CD4-positive, alpha-beta memory T cell (primary cell): ENCODE data around the gene ATP13A1. TPM values are rescaled to one million over a fixed set of nuclear protein-coding genes. Genes with fewer than 3 reads are reported as not detected.

Experiments used
- CTCF ChIA-PET: fragments of 350-600 bp; sonication (Branson Sonifier 250); formaldehyde crosslinking; loops from one replicate; lab custom pipeline; 2021; ENCODE audit warnings: inconsistent platforms; ENCODE audit not compliant: partially characterized antibody; lab: Charles Lee
- POLR2A ChIA-PET: fragments of 350-600 bp; sonication (Branson Sonifier 250); formaldehyde crosslinking; loops from one replicate; lab custom pipeline; 2021; ENCODE audit not compliant: partially characterized antibody; lab: Charles Lee
- DNase-seq, 5 donors: peaks; one replicate each; pipeline versions ENCODE4 v3.0.0 to v3.0.0-alpha.2; 2020 to 2022; ENCODE audit warnings: mixed read lengths in 1 of 5
- H3K27ac ChIP-seq: one replicate; pipeline ENCODE4 v1.7.0; 2013; ENCODE audit warnings: low read depth, low read length
- H3K27me3 ChIP-seq: 2 replicates; pipeline ENCODE4 v1.7.0; 2013; ENCODE audit warnings: mild to moderate bottlenecking, low read length, moderate library complexity; ENCODE audit not compliant: insufficient read depth
- H3K36me3 ChIP-seq: 2 replicates; pipeline ENCODE4 v1.7.0; 2013; ENCODE audit warnings: mild to moderate bottlenecking, low read length, moderate library complexity; ENCODE audit not compliant: insufficient read depth
- H3K4me1 ChIP-seq: 2 replicates; pipeline ENCODE4 v1.7.0; 2013; ENCODE audit warnings: mild to moderate bottlenecking, low read length, moderate library complexity; ENCODE audit not compliant: insufficient read depth
- H3K4me3 ChIP-seq, 2 donors: one replicate each; pipeline ENCODE4 v1.7.0; 2013; ENCODE audit warnings: low read length in 2 of 2, mild to moderate bottlenecking in 1 of 2
- H3K9me3 ChIP-seq, 2 donors: one replicate each; pipeline ENCODE4 v1.7.0; 2013; ENCODE audit warnings: low read length in 2 of 2, control low read depth in 1 of 2; ENCODE audit not compliant: control insufficient read depth in 1 of 2
- H3K27ac Mint-ChIP-seq, 7 donors: one replicate each; pipeline ENCODE4 v1.8.0; 2020 to 2021; ENCODE audit warnings: mixed read lengths in 7 of 7, mild to moderate bottlenecking in 6 of 7, inconsistent platforms in 3 of 7, moderate library complexity in 3 of 7
- H3K27me3 Mint-ChIP-seq, 2 donors: one replicate each; pipeline ENCODE4 v1.8.0; 2020 to 2021; ENCODE audit warnings: mixed read lengths in 2 of 2
- H3K36me3 Mint-ChIP-seq, 2 donors: one replicate each; pipeline ENCODE4 v1.8.0; 2020 to 2021; ENCODE audit warnings: mixed read lengths in 2 of 2, inconsistent platforms in 1 of 2, mild to moderate bottlenecking in 1 of 2
- H3K4me1 Mint-ChIP-seq, 4 donors: one replicate each; pipeline ENCODE4 v1.8.0; 2020 to 2021; ENCODE audit warnings: mixed read lengths in 4 of 4, mild to moderate bottlenecking in 1 of 4
- H3K4me3 Mint-ChIP-seq, 8 donors: one replicate each; pipeline ENCODE4 v1.8.0; 2020 to 2021; ENCODE audit warnings: mixed read lengths in 8 of 8, mild to moderate bottlenecking in 7 of 8, moderate library complexity in 6 of 8, inconsistent platforms in 3 of 8
- H3K9me3 Mint-ChIP-seq, 8 donors: one replicate each; pipeline ENCODE4 v1.8.0; 2020 to 2021; ENCODE audit warnings: mixed read lengths in 8 of 8, mild to moderate bottlenecking in 5 of 8, inconsistent platforms in 3 of 8, moderate library complexity in 1 of 8
- intact Hi-C: fragments of 100-400 bp; cut with micrococcal nuclease; formaldehyde crosslinking; loops from one replicate; pipeline ENCODE4 v1.15.1; 2023
- polyA plus RNA-seq, 2 donors: library from polyadenylated mRNA; unstranded; fragments of 300-500 nt; fragmentation: Illumina TruSeq; gene quantifications; one replicate each; pipeline ENCODE4 v1.2.3, GENCODE V29; 2021
- total RNA-seq, 2 experiments: library from RNA; stranded (reverse); gene quantifications; one replicate each; pipeline ENCODE4 v1.2.3, GENCODE V29; 2021

Gene ATP13A1
- total and polyA plus RNA-seq, 4 experiments from 2014 or later = 21.3 to 139 (median 95.9) TPM

- no peak overlapping the region for H3K27ac ChIP-seq
- Mint-ChIP-seq H3K4me3 (no peak overlapping the region), H3K4me1 (peaks cover 9 to 25% (median 11%) of the 10 kb centered on the region in 4 donors), H3K27me3 (no peaks in the 10 kb centered on the region), H3K27ac (peak overlapping the region in 1 of 7 donors; percentile 30), H3K36me3 (peaks cover 7 to 60% of the 10 kb centered on the region in 2 donors), H3K9me3 (no peaks in the 10 kb centered on the region)
- no peak for DNase-seq
- H3K36me3 ChIP-seq = peaks cover 32% of the 10 kb centered on the region
- H3K4me3 ChIP-seq = no peak overlapping the region
- no peaks in the 10 kb centered on the region for H3K27me3 ChIP-seq
- CTCF ChIA-PET = interaction anchor here (2.7 kb wide), 2 partner anchors 91 to 112 kb away, joined by 23 to 68 read pairs; no protein-coding TSS in a partner anchor
- POLR2A ChIA-PET = interaction anchor here (2.1 to 4.0 kb wide), 2 partner anchors 22 to 113 kb away, joined by 42 to 46 read pairs; partner anchors contain the start of gene ZNF101
- no peaks in the 10 kb centered on the region for H3K9me3 ChIP-seq
- H3K4me1 ChIP-seq = peaks cover 22% of the 10 kb centered on the region
- intact Hi-C loops = no loop called here
Measured at GRCh38 chr19:19645233-19645870, 18.1 kb downstream of the ATP13A1 start.

- DNase-seq = no peak
- Histone ChIP-seq H3K36me3 (peaks cover 32% of the 10 kb centered on the region), H3K27me3 (no peaks in the 10 kb centered on the region), H3K4me1 (peaks cover 22% of the 10 kb centered on the region), H3K27ac (peak overlapping the region; percentile 92), H3K4me3 (peak overlapping the region in 1 of 2 donors; percentile 96), H3K9me3 (no peaks in the 10 kb centered on the region)
- peak overlapping the region; percentile 90 to 99 (median 99) for H3K4me3 Mint-ChIP-seq
- ChIA-PET CTCF (interaction anchor here (0.8 to 2.7 kb wide), 23 partner anchors 11 to 317 kb away, joined by 3 to 68 read pairs (median 4); partner anchors contain the start of genes NDUFA13, TSSK6 and YJEFN3), POLR2A (interaction anchor here (0.6 to 4.0 kb wide), 24 partner anchors 10 to 228 kb away, joined by 3 to 46 read pairs (median 4); partner anchors contain the start of genes ATP13A1, LPAR2, PBX4 and ZNF101)
- H3K4me1 Mint-ChIP-seq = peaks cover 9 to 25% (median 15%) of the 10 kb centered on the region in 4 donors
- H3K9me3 Mint-ChIP-seq = no peaks in the 10 kb centered on the region
- intact Hi-C loops = no loop called here
- H3K27me3 Mint-ChIP-seq = no peaks in the 10 kb centered on the region
- H3K27ac Mint-ChIP-seq = peak overlapping the region; percentile 96 to 99 (median 97)
- peaks cover 8 to 59% of the 10 kb centered on the region in 2 donors for H3K36me3 Mint-ChIP-seq
Measured at GRCh38 chr19:19644054-19644388, 19.5 kb downstream of the ATP13A1 start.

GRCh38 chr19:19643158-19644053 is 20.1 kb downstream of the ATP13A1 start, which contains the start of gene GMIP:
TSS of gene GMIP (minus strand) at chr19:19643657. CDS start at chr19:19643529, 128 bp downstream.
- peaks cover 22% of the 10 kb centered on the region for H3K4me1 ChIP-seq
- H3K36me3 Mint-ChIP-seq = peaks cover 8 to 60% of the 10 kb centered on the region in 2 donors
- no peaks in the 10 kb centered on the region for H3K27me3 ChIP-seq
- H3K27ac Mint-ChIP-seq = peak within 1 kb of the TSS; percentile 96 to 99 (median 97)
- peak within 1 kb of the TSS; percentile 90 to 99 (median 99) for H3K4me3 Mint-ChIP-seq
- DNase-seq = peak; percentile 86 to 89 (median 88)
- peaks cover 9 to 25% (median 15%) of the 10 kb centered on the region in 4 donors for H3K4me1 Mint-ChIP-seq
- H3K36me3 ChIP-seq = peaks cover 33% of the 10 kb centered on the region
- CTCF ChIA-PET = interaction anchor here (0.6 to 2.7 kb wide), 23 partner anchors 10 to 317 kb away, joined by 3 to 68 read pairs (median 4); partner anchors contain the start of genes NDUFA13, TSSK6 and YJEFN3
- POLR2A ChIA-PET = interaction anchor here (0.6 to 4.0 kb wide), 25 partner anchors 9 to 229 kb away, joined by 3 to 46 read pairs (median 4); partner anchors contain the start of genes ATP13A1, LPAR2, PBX4 and ZNF101
- no peaks in the 10 kb centered on the region for H3K9me3 ChIP-seq
- H3K27ac ChIP-seq = peak within 1 kb of the TSS; percentile 92
- H3K9me3 Mint-ChIP-seq = no peaks in the 10 kb centered on the region
- intact Hi-C loops = loop anchor here (1.0 to 2.0 kb wide), 6 partner anchors 15 to 111 kb away; partner anchors contain the start of genes ATP13A1, LPAR2 and PBX4
- H3K27me3 Mint-ChIP-seq = no peaks in the 10 kb centered on the region
- H3K4me3 ChIP-seq = peak within 1 kb of the TSS; percentile 96 to 97

GRCh38 chr19:19642506-19643157 is 20.8 kb downstream of the ATP13A1 start:
- H3K4me3 Mint-ChIP-seq = peak overlapping the region; percentile 90 to 99 (median 99)
- Histone ChIP-seq H3K36me3 (peaks cover 34% of the 10 kb centered on the region), H3K4me1 (peaks cover 22% of the 10 kb centered on the region), H3K9me3 (no peaks in the 10 kb centered on the region), H3K27ac (peak overlapping the region; percentile 92), H3K4me3 (peak overlapping the region; percentile 96 to 97), H3K27me3 (no peaks in the 10 kb centered on the region)
- POLR2A ChIA-PET = interaction anchor here (4.0 kb wide), 1 partner anchor 25 kb away, joined by 46 read pairs; the partner anchor contains the start of gene ZNF101
- peaks cover 11 to 58% of the 10 kb centered on the region in 2 donors for H3K36me3 Mint-ChIP-seq
- H3K27ac Mint-ChIP-seq = peak overlapping the region; percentile 96 to 99 (median 97)
- DNase-seq = peak in 4 of 5 donors; percentile 25 to 65 (median 37)
- peaks cover 9 to 25% (median 16%) of the 10 kb centered on the region in 4 donors for H3K4me1 Mint-ChIP-seq
- no peaks in the 10 kb centered on the region for H3K9me3 Mint-ChIP-seq
- CTCF ChIA-PET = no interaction called here
- H3K27me3 Mint-ChIP-seq = no peaks in the 10 kb centered on the region
- intact Hi-C loops = loop anchor here (1.0 to 2.0 kb wide), 6 partner anchors 14 to 110 kb away; partner anchors contain the start of genes ATP13A1, LPAR2 and PBX4

- Mint-ChIP-seq H3K4me3 (no peak overlapping the region), H3K4me1 (peaks cover 15 to 35% (median 27%) of the 10 kb centered on the region in 4 donors), H3K9me3 (no peaks in the 10 kb centered on the region), H3K36me3 (peaks cover 34 to 58% of the 10 kb centered on the region in 2 donors), H3K27me3 (no peaks in the 10 kb centered on the region), H3K27ac (no peak overlapping the region)
- ChIA-PET CTCF (interaction anchor here (1.4 kb wide), 1 partner anchor 9 kb away, joined by 3 read pairs; the partner anchor contains the start of gene LPAR2), POLR2A (interaction anchor here (0.6 to 1.3 kb wide), 3 partner anchors 9 to 30 kb away, joined by 3 read pairs; partner anchors contain the start of gene ATP13A1)
- H3K27ac ChIP-seq = no peak overlapping the region
- H3K4me1 ChIP-seq = peaks cover 22% of the 10 kb centered on the region
- no peaks in the 10 kb centered on the region for H3K27me3 ChIP-seq
- H3K9me3 ChIP-seq = no peaks in the 10 kb centered on the region
- DNase-seq = no peak
- intact Hi-C loops = no loop called here
- peaks cover 60% of the 10 kb centered on the region for H3K36me3 ChIP-seq
- no peak overlapping the region for H3K4me3 ChIP-seq
Measured at GRCh38 chr19:19637523-19638251, 25.8 kb downstream of the ATP13A1 start.

- no peaks in the 10 kb centered on the region for H3K27me3 ChIP-seq
- Mint-ChIP-seq H3K4me3 (no peak overlapping the region), H3K27ac (no peak overlapping the region), H3K9me3 (no peaks in the 10 kb centered on the region), H3K4me1 (peaks cover 11 to 30% (median 22%) of the 10 kb centered on the region in 4 donors), H3K27me3 (no peaks in the 10 kb centered on the region), H3K36me3 (peaks cover 36 to 58% of the 10 kb centered on the region in 2 donors)
- peaks cover 65% of the 10 kb centered on the region for H3K36me3 ChIP-seq
- intact Hi-C loops = no loop called here
- ChIA-PET POLR2A (interaction anchor here (0.6 to 1.3 kb wide), 2 partner anchors 9 to 30 kb away, joined by 3 read pairs; no protein-coding TSS in a partner anchor), CTCF (interaction anchor here (1.2 kb wide), 1 partner anchor 54 kb away, joined by 3 read pairs; no protein-coding TSS in a partner anchor)
- DNase-seq = no peak
- H3K4me3 ChIP-seq = no peak overlapping the region
- peaks cover 17% of the 10 kb centered on the region for H3K4me1 ChIP-seq
- H3K9me3 ChIP-seq = no peaks in the 10 kb centered on the region
- no peak overlapping the region for H3K27ac ChIP-seq
Measured at GRCh38 chr19:19637186-19637522, 26.3 kb downstream of the ATP13A1 start.
